Spinal cord (tissue), 10 donors: ENCODE results near the gene DCPS. TPM values are rescaled to one million over a fixed set of nuclear protein-coding genes. Genes with fewer than 3 reads are reported as not detected.

Experiments used
- DNase-seq, 6 donors: peaks; one replicate each; pipeline versions ENCODE4 v3.0.0 to v3.0.0-alpha.2; 2013 to 2015; ENCODE audit warnings: low spot score in 6 of 6, low read depth in 4 of 6
- H3K27ac ChIP-seq: one replicate; pipeline ENCODE4 v1.5.1; 2013; ENCODE audit warnings: low read depth, low read length, control low read depth
- H3K27me3 ChIP-seq: one replicate; pipeline ENCODE4 v1.6.1; 2013; ENCODE audit warnings: low read length; ENCODE audit not compliant: control insufficient read depth, insufficient read depth
- H3K36me3 ChIP-seq: one replicate; pipeline ENCODE4 v1.6.1; 2013; ENCODE audit warnings: low read length; ENCODE audit not compliant: control insufficient read depth, insufficient read depth
- H3K4me1 ChIP-seq: one replicate; pipeline ENCODE4 v1.6.1; 2013; ENCODE audit warnings: low read length; ENCODE audit not compliant: control insufficient read depth, insufficient read depth
- H3K4me3 ChIP-seq: one replicate; pipeline ENCODE4 v1.5.1; 2013; ENCODE audit warnings: low read depth, low read length, control low read depth
- H3K9me3 ChIP-seq: one replicate; pipeline ENCODE4 v1.6.1; 2013; ENCODE audit warnings: low read length; ENCODE audit not compliant: control insufficient read depth, insufficient read depth
- WGBS: methylation state at CpG from one replicate; pipeline ENCODE4 v1.1.5; 2013; ENCODE audit warnings: missing lambda C conversion rate; ENCODE audit not compliant: insufficient coverage; 5-methylcytosine and 5-hydroxymethylcytosine counted together
- polyA plus RNA-seq, 2 donors: library from polyadenylated mRNA; unstranded; fragments of 120-200 nt; gene quantifications; one replicate each; pipeline ENCODE4 v1.2.1, GENCODE V29; 2013; ENCODE audit not compliant: insufficient read length in 2 of 2
- total RNA-seq, 2 donors: library from RNA; depleted of rRNA in 1 of 2; stranded (reverse); fragments of 120-200 nt in 1 of 2; fragments of >200 nt in 1 of 2; gene quantifications; one replicate each; pipeline versions ENCODE4 v1.2.3 to v1.2.4, GENCODE V29; 2013 to 2014
- donor health status: healthy.

Gene DCPS
- total and polyA plus RNA-seq, 4 donors = 5.1 to 17.6 (median 12.7) TPM

DNA sequence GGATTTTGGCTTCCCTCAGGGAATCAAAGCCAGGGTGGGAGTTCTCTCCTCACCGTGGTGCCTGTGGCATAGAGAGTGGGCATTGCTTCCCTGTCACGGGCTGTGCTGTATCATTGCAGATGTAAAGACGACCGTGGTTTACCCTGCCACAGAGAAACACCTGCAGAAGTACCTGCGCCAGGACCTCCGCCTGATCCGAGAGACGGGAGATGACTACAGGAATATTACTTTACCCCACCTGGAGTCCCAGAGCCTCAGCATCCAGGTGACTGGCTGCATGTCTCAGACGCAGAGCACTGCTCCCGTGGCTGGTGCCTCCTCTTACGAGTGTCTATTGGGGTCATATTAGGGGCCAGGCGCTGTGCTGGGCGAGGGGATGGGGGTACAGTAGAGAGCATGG is 27.4 kb downstream of the DCPS start:
- H3K4me3 ChIP-seq = no peak overlapping the region
- 95% methylated on average over 12 of the region's 13 CpGs for WGBS
- no peak for DNase-seq
- H3K4me1 ChIP-seq = peaks cover 13% of the 10 kb centered on the region
- H3K27ac ChIP-seq = no peak overlapping the region
- peaks cover 35% of the 10 kb centered on the region for H3K36me3 ChIP-seq
- H3K27me3 ChIP-seq = no peaks in the 10 kb centered on the region
- no peaks in the 10 kb centered on the region for H3K9me3 ChIP-seq

DNA sequence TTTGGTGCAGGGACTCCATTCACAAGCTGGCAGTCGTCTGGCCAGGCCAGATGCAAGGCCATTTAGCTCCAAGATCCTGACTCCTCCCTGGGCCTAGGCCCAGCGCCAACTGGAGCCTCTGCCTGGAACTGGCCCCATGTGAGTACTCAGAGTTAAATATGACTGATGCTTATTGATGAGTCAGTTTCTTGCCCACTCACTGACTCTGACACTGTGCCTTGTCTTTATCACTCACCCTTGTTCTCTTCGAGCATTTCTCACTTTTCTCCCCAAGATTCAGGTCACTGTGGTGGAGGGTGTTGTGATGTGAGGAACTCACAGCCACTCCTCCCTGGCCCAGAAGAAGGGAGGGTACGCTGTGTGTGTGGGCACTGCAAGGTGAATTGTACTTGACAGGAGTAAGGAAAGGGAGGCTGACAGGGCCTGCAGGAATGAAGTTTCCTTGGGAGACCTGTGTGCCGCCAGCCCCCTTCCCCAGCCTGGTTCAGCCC is 28.4 kb downstream of the DCPS start:
- Histone ChIP-seq H3K27me3 (no peaks in the 10 kb centered on the region), H3K27ac (no peak overlapping the region), H3K4me1 (peaks cover 20% of the 10 kb centered on the region), H3K4me3 (no peak overlapping the region), H3K9me3 (no peaks in the 10 kb centered on the region), H3K36me3 (peaks cover 42% of the 10 kb centered on the region)
- WGBS = 70% methylated on average over 3 of the region's 5 CpGs
- no peak for DNase-seq

DNA sequence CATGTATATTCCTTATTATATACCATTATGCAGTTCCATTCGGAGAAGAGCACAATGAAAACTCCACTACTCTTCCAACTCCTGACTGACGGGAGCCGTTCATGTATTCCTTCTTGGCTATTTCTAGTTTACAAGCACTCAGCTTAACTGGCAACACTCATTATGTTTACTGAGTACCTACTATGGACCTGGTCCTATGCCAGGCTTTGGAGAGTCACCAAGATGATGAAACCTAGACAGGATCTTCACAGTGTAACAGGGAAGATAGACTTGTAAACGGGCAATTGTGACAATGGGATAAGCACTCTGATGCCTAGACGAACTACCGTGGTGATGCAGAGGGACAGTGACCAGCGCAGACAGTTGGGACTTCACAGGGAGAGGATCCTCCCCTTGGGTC is 29.3 kb downstream of the DCPS start:
- no peak overlapping the region for H3K4me3 ChIP-seq
- H3K36me3 ChIP-seq = peaks cover 44% of the 10 kb centered on the region
- no peaks in the 10 kb centered on the region for H3K27me3 ChIP-seq
- H3K4me1 ChIP-seq = peaks cover 21% of the 10 kb centered on the region
- no peak for DNase-seq
- no peak overlapping the region for H3K27ac ChIP-seq
- 85% methylated on average over 5 of the region's 7 CpGs for WGBS
- no peaks in the 10 kb centered on the region for H3K9me3 ChIP-seq

- Histone ChIP-seq H3K27ac (no peak overlapping the region), H3K9me3 (no peaks in the 10 kb centered on the region), H3K27me3 (no peaks in the 10 kb centered on the region), H3K36me3 (peaks cover 49% of the 10 kb centered on the region), H3K4me1 (peaks cover 19% of the 10 kb centered on the region), H3K4me3 (no peak overlapping the region)
- WGBS = 97% methylated on average over 6 of the region's 6 CpGs
- DNase-seq = no peak
Measured at GRCh38 chr11:126334659-126335462, 31.0 kb downstream of the DCPS start.

- WGBS = 100% methylated on average over 4 of the region's 5 CpGs
- Histone ChIP-seq H3K27me3 (no peaks in the 10 kb centered on the region), H3K27ac (no peak overlapping the region), H3K4me1 (peaks cover 19% of the 10 kb centered on the region), H3K4me3 (no peak overlapping the region), H3K36me3 (peaks cover 49% of the 10 kb centered on the region), H3K9me3 (no peaks in the 10 kb centered on the region)
- DNase-seq = no peak
Measured at GRCh38 chr11:126335463-126335760, 31.6 kb downstream of the DCPS start.

DNA sequence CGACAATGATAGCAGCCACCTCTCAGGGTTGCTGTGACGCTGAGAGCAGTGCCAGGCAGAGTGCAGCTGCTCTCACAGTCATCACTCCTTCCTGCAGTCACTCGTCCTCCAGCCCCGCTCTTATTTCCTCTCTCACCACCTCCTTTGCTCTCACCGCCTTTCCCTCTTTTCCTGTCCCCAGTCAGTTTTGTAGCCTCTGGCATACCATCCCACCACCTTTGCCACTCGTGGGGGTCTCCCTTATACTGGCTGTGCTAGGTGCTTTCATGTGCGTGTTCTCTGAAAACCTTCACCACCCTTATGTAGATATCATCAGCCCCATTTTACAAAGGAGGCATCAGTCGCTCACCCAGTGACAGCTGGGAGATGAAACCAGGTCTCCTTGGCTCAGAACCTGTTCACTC is 32.3 kb downstream of the DCPS start:
- Histone ChIP-seq H3K36me3 (peaks cover 49% of the 10 kb centered on the region), H3K9me3 (no peaks in the 10 kb centered on the region), H3K4me1 (peaks cover 19% of the 10 kb centered on the region), H3K27ac (no peak overlapping the region), H3K4me3 (no peak overlapping the region), H3K27me3 (no peaks in the 10 kb centered on the region)
- no peak for DNase-seq
- WGBS = 81% methylated on average over 7 of the region's 8 CpGs

DNA sequence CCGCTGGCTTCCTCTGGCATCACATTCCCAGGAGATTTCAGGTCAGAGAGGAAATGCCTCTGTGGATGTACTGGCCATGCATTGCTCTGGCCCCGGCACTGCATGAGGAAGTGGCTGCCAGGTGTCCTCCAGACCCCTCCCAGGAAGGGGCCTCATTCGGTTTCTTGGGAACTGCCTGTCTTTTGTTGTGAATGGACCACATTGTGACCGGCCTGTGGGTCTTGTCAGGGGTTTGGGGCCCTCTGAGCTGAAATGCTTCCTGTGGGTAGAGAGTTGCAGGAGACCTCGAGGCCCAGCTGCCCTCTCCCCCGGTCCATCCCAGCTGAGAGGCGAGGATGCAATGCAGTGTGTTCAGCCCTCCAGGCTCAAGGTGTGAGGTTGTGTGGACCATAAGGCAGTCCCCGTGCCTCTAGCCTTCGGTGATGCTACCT is 32.8 kb downstream of the DCPS start:
- Histone ChIP-seq H3K27me3 (no peaks in the 10 kb centered on the region), H3K4me1 (peaks cover 19% of the 10 kb centered on the region), H3K9me3 (no peaks in the 10 kb centered on the region), H3K4me3 (no peak overlapping the region), H3K36me3 (peaks cover 45% of the 10 kb centered on the region), H3K27ac (no peak overlapping the region)
- DNase-seq = no peak
- WGBS = 73% methylated on average over 8 of the region's 9 CpGs

DNA sequence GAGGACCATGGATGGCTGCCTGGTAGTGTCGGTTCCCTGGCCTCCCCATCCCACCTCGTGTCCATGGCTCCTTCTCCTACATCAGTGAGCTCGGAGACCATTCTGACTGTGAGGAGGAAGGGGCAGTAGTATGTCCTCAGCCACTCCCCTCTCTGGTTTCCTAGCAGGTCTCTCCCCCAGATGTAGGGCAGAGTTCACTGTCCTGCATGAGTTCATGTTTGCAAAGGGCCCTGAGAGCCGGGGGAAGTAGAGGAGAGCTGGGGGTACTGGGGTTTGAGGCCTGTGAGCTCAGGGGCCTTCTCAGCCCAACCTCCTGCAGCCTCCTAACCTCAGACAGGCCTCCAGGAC is 33.2 kb downstream of the DCPS start:
- H3K4me1 ChIP-seq = peaks cover 19% of the 10 kb centered on the region
- H3K27me3 ChIP-seq = no peaks in the 10 kb centered on the region
- H3K4me3 ChIP-seq = no peak overlapping the region
- peaks cover 45% of the 10 kb centered on the region for H3K36me3 ChIP-seq
- no peak overlapping the region for H3K27ac ChIP-seq
- no peaks in the 10 kb centered on the region for H3K9me3 ChIP-seq
- DNase-seq = no peak
- 80% methylated on average over 1 of the region's 4 CpGs for WGBS

- peaks cover 19% of the 10 kb centered on the region for H3K4me1 ChIP-seq
- H3K9me3 ChIP-seq = no peaks in the 10 kb centered on the region
- 65% methylated on average over 10 of the region's 15 CpGs for WGBS
- peaks cover 45% of the 10 kb centered on the region for H3K36me3 ChIP-seq
- no peak overlapping the region for H3K4me3 ChIP-seq
- H3K27me3 ChIP-seq = no peaks in the 10 kb centered on the region
- DNase-seq = no peak
- H3K27ac ChIP-seq = no peak overlapping the region
Measured at GRCh38 chr11:126337474-126338241, 33.8 kb downstream of the DCPS start.
